T-helper 22 cell (primary cell): Measurements from ENCODE around the gene INS.

ENCODE experiments used
- DNase-seq: peaks from one replicate; pipeline ENCODE4 v3.0.0-alpha.2; 2020; ENCODE audit warnings: low read depth

The INS gene

DNA sequence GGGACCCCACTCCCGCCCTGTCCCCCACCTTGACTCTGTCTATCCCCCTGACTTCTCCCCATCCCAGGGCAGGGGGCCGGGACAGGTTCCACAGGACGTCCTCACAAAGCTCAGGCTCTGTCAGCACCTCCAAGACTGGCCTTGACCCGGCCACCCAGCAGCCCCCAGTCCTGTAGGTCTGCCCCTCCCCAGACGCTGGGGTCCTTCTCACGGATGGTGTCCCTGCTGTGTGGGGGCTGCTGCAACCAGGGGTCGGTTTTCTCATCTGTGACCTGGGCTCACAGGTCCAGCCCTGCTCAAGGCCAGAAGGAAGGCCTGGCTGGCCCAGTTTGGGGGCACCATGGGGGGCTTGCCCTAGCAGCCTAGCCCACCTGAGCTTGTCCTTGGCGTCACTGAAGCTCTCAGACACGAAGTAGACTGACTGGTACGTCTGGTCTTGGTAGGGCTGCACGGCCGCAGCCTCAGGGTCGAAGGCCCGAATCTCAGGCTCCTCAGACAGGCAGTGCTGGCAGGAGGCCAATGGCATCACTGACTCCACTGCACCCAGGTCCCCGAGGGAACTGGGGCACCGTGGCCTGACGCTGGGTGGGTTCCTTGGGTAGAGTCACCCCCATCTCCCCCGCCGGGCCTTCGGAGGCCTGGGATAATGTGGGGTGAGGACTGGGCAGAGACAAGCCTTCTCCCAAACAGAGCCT, 4.0 kb upstream of the INS start:
- no peak for DNase-seq

DNA sequence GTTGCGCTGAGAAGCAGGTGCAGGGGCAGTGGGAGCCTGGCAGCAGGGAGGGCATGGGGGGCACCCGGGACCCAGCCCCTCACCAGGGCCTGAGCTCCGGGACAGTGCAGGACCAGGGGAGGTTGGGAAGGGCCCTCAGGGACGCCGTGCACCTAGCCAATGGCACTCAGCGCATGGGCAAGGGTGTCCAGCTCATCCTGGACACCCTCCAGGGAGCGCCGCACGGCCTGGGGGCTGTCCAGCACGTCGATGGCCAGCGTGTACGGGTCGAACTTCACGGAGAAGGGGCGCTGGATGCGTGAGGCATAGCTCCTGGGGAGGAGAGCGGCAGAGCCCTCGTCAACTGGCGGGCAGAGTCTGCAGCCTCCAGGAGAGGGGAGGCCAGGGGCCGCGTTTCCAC, 3.1 kb upstream of the INS start:
- DNase-seq = no peak

DNA sequence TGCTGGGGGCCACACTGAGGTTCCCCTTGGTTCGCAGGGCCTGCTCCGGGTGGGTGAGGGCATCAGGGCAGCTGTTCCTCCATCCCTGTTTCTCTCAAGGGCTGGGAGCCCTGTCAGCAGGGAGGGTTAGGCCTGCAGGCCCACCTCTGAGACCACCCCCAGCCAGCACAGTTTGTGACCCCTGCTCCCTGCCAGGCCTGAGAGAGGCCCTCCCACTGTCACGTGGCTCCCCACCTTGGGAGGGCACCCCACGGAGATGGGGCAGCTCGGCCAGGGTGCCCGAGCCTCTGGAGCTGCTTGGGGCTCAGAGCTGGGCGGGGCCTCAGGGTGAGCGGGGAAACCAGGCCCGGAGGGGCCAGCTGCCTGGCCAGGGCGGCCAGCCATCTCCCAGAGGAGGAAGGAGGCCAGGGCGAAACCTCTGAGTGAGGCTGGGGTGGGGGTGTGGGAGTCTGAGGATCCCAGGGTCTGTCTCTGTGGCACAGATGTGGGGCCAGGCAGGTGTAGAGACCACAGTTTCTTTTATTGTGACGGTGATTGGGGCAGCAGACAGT, 2.5 kb upstream of the INS start:
- DNase-seq = no peak

DNA sequence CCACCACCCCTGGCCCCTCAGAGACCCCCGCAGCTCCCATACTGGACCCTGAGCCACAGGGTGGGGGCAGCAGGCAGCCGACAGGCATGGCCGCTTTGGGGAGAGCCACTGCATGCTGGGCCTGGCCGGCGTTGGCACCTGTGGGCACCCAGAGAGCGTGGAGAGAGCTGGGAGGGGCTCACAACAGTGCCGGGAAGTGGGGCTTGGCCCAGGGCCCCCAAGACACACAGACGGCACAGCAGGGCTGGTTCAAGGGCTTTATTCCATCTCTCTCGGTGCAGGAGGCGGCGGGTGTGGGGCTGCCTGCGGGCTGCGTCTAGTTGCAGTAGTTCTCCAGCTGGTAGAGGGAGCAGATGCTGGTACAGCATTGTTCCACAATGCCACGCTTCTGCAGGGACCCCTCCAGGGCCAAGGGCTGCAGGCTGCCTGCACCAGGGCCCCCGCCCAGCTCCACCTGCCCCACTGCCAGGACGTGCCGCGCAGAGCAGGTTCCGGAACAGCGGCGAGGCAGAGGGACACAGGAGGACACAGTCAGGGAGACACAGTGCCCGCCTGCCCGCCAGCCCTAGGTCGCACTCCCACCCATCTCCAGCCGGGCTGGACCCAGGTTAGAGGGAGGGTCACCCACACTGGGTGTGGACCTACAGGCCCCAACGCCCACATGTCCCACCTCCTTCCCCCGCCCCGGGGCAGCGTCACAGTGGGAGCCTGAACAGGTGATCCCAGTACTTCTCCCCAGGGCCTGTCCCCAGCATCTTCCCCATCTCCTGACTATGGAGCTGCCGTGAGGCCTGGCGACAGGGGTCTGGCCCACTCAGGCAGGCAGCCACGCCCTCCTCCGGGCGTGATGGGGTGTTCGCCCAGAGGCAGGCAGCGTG, 1.2 kb downstream of the INS start:
- DNase-seq = no peak

DNA sequence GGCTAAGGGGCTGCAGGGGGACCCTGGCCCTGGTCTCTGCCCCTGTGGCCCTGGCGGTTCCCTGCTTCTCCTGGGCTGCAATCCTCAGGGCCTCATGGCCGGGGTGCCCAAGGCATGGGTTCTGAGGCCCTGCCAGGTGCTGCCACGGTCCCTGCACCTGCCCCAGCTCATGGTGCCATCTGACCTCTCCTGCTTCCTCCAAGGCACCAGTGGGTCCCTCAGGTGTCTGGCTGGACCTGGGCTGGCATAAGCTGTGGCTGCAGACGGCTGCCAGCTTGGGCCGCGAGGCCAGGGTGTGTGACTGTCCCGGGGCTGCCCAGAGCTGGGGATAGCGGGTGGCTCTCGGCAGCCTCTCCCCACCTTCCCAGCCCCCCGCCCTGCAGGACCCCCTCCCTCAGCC, 2.0 kb downstream of the INS start:
- DNase-seq = no peak

DNA sequence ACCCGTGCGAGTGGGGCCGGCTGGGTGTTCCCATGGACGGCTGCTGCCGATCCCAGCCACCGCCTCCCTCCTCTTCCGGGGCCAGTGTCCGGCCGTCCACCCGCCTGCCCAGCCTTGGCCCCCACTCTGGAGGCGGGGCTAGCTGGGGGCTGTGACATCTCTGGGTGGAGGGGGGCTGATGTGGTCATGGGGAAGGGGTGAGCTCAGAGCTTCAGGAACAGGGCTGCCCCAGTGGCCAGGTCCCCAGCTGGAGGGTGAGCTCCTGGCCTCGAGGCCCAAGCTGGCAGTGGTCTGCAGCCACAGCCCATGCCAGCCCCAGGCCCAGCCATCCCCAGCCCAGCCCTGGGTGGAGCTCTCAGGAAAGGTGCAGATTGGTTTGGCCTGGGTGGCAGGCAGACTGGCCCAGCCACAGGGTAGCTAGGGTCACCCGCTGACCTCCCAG, 2.7 kb downstream of the INS start:
- no peak for DNase-seq

DNA sequence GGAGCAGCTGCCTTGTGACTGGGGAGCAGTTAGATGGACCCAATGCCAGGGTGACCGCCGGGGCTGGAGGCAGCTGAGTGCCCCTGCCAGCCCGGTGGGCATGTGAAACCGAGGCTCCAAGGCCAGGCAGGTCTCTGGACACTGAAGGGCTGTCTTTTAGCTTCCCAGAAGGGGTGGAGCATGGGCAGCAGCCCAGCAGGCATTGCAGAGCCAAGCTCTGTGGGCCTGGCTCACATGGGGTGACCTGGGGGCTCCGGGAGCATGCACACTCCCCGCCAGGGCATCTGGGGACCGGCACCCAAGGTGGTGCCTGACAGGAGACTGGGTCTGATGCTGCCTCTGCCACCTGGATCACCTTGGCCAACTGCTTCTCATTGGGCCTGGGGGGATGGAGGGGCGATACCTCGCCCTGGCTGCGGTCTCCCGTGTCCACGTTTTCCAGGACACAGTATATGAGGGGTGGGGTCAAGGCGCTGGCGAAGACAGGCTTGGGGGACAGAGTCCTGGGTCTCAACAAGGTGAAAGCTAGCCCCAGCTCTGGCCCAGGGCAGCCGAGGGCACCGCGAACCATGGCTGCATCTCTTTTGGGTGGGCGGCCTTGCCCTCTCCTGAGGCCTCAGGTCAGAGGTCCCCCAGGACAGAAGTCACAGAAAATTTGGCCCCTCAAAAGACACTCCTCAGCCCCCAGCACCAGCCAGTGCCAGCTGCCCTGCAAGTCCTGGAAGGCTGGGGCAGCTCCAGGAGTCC, 3.5 kb downstream of the INS start:
- no peak for DNase-seq

DNA sequence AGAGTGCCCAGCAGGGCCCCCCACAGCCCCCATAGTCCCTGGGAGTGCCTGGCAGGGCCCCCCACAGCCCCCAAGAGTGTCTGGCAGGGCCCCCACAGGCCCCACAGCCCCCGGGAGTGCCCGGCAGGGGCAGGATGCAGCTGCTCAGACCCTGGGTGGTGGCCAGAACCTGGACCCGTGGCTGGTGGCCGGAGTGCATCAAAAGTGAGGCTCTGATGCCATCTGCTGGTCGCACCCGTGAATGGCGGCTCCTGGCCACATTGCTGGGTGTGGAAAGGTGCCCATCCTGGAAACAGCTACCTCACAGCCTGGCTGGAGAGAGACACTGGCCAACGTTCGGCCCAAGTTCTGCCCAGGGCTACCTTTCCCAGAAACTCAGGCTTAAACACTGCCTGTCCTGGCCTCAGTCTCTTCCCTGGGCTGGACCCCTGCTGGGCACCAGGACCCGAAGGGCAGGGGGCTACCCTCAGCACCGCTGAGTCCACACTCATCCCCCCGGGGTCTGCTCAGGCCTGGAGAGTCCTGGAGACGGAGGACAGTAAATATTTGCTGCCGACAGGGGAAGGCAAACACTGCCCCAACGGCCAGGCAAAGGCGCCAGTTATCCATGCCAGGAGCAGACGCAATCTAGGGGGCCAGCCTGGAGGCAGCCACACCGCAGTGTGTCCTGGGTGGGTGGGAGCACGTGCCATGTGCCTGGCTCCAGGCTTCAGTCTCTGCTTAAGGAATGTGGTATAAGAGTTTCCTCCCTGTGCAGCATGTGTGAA, 4.4 kb downstream of the INS start:
- no peak for DNase-seq

DNA sequence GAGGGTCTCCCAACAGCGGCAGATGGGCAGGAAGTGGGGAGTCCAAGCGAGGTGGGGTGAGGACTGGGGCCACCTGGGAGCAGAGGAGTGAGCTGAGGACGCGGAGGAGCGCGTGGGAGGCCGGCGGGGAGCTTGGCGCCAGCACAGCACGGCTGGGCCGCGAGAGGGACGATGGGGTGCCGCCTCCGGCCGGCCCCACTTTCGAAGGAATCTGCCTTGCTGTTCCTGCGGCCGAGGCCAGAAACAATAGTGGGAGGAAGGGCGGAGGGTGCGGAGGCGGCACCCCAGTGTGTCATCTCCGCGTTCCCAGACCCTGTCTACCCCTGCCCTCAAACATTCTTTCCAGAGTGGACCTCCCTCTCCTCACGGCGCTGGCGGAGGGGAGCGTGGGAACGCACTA, 5.5 kb downstream of the INS start:
- no peak for DNase-seq

DNA sequence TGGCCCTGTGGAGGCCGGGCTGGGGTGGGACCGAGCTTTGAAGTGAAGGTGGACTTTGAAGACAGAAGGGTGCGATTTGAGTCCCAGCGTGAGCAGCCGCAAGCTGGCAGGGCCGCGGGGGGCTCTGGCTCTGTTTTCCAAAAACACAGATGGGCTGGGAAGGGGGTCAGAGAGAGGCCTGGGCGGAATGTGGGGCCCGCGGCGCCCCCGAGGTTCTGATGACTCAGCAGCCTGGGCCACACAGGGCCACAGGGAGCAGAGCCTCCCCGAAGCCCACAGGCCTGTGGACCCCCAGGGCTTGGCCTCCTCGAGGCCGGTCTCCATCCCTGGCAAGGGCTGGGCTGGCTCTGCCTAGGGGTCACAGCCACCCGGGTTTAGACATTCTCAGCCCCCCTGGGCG, 6.1 kb downstream of the INS start:
- no peak for DNase-seq

DNA sequence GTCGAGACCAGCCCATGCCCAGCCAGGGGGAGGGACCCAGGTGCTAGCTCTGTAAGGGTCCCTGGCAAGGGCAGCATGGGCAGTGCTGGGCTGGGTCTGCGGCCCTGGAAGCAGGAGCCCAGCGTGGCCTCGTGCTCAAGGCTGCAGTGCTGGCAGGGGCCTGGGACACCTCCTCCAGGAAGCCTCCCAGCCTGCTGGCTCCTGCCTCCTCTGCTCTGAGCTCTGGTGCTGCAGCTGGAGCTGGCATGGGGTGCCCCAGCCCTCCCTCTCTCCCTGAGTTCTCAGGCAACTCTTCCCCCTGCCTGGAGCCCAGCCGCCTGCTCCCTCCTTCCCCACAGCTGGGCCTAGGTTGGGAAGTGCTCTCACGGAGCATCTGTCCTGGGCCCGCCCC, 6.8 kb downstream of the INS start:
- DNase-seq = no peak

DNA sequence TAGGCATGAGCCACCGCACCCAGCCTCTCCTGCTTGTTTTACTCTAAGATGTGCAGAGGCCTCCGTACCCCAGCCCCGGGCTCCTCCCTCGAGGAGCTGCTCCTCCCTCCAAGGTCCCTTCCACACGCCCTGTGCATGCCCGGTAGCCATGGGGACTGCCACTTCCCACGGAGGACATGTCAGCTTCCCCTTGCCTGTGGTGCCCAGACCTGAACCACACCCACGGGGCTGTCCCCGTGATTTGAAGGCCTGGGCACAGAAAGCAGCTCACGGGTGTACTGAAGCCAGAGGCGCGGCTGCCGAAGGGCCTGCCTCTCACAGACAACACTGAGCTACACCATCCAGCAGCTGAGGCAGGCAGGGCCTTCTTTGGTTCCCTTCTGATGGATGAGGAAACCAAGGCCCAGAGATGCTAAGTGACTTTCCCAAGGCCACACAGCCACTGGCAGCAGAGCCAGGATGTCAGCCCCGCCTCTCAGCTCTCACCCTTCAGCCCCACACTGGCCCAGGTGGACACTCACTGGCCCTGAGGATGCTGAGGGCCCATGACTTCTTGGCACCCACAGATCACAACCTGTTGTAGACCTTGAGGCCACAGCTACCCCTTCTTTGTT, 7.3 kb downstream of the INS start:
- no peak for DNase-seq

DNA sequence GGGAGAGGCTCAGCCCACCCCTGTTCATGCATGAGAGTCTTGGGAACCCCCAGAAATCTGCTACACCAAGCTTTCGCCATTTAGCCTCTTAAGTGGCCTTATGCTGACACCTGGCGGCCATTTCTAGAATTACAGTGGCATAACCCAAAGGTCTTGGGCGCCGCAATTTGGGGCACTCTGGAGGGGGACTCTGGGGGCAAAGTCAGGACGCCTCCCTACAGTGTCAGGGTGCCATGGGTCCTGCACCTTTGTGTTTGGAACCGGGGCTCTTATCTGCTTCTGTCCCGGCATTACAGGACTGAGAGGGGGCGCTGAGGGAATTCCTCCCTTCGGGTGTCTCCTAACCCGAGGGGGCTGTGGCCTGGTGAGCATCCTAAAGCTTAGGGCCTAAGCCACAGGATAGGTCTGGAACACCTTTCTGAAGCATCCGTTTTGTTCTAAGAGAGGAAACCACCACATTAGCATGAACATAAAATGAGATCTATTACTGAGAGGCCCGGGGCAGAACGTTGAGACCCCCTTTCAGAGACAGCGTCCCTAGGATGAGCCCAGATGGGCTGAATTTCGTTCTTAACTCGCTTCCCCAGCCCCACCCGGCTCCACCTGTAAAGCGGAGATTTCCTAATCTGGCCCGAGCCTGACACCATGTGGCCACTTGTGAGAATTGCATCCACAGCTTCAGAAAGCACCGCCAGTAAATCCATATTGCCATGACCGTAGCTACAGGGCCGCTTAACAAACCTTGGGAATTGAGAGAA, 9.3 kb downstream of the INS start:
- peak; percentile 52 for DNase-seq

DNA sequence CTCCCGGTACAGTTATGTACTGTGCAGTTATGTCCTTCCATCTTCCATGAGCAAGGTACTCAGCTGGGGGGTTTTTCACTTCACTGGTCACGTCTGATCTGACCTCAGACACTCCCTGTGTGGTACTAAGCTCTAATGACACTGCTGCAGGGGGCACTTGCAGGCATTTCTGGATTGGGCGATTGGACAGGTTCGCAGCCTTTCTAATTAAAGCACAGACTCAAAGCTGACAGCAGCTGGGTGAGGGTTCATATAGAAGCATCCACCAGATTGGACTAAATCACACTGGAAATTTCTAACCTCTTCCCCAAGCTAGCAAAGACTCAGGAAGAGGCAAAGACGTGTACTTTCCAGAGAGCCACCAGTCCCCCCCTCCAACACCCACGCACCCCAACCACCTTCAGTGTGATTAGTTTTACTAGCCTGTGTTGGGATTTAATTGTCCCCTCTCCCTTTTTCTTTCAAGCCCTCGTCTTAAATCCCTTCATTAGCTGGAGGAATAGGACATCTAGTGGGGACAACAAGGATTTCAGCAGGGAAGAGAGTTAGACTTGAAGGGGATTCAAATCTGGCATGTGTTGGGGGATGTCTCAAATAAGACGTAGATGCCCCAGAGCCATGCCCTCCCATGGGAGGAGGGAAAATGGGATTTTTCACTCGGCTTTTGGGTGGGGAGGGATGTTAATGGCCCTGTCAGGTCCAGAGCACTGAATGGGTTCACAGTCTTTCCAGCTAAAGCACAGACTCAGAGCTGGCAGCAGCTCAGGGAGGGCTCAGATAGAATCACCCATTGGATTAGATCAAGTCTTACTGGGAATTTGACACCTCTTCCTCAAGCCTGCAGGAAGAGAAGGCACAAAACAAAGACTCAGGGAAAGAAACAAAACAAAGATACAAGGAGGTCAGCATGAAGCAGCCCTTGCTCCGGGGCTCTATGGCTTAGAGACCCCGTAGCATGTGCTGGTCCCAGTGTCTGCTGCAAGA, 10.9 kb downstream of the INS start:
- DNase-seq = no peak

DNA sequence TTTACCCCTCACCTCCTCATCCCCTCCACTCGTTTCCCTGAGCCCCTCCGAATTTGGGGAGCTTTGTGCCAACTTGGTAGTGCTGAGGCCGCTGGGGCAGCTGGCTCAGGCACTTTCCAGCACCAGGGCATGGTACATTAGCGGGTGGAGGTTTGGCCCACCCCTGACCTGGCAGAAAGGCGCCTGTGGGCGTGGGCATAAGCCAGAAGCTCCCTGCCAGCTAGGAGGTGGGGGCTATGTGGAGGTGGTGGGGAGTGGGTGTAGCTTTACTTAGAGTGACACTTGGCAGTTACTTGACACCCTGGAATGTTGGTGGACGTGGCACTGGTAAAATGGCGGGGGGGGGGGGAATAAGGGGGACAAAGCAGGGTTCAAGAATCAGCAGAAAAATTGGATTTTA, 11.5 kb downstream of the INS start:
- no peak for DNase-seq

DNA sequence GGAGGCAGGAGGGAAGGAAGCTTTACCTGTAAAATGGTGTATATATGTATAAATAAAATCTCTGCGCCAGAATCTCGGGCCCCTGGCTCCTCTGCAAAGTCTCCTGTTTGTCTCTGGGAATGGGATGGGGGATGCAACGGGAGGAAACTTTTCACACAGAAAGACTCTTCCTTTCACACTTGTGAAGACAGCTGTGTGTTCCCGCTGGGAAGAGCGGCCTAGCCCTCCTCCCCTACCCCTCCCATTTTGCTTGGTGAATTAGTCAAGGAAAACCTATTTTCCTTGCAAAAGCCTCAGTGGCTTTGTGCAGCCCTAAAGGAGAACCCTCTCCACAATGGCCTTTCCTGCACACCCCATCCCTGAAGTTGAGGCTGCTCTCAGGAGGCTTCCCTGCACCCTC, 12.4 kb downstream of the INS start:
- no peak for DNase-seq

DNA sequence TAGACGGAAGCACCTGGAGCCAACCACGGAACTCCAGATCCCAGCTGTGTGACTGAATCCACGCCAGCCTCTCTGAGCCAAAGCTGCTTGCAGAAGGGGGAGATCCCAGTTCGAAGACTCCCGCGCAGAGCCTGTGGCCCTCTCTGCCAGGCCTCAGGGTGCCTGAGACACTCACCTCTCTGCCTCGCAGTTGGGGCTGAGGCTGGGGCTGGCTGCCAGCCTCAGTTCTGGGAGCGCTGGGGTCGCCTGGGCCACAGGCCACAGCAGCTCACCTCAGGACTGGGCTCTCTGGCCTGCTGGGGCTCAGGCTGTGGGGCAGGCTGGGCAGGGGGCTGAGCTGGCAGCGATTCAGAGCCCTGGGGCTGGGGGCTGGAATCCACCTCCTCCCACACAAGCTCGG, 13.6 kb downstream of the INS start:
- no peak for DNase-seq

DNA sequence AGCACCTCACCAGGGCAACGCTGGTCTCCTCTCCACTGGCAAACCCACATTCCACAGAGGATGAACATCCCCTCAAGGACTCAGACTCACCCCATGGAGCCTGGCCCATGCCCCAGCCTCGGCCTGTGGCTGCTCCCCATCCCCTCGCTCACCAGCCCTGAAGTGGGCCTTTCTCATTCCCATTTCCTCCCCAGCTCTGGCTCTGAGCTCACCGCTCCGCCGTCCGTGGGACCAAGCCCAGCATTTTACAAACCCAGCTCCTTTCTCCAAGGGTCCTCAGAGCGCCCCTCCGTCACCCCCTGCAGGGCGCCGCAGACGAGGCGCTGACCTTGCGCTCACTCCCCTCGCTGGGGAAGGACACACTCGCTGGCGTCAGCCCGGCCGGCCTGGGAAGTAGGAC, 15.0 kb downstream of the INS start:
- no peak for DNase-seq

DNA sequence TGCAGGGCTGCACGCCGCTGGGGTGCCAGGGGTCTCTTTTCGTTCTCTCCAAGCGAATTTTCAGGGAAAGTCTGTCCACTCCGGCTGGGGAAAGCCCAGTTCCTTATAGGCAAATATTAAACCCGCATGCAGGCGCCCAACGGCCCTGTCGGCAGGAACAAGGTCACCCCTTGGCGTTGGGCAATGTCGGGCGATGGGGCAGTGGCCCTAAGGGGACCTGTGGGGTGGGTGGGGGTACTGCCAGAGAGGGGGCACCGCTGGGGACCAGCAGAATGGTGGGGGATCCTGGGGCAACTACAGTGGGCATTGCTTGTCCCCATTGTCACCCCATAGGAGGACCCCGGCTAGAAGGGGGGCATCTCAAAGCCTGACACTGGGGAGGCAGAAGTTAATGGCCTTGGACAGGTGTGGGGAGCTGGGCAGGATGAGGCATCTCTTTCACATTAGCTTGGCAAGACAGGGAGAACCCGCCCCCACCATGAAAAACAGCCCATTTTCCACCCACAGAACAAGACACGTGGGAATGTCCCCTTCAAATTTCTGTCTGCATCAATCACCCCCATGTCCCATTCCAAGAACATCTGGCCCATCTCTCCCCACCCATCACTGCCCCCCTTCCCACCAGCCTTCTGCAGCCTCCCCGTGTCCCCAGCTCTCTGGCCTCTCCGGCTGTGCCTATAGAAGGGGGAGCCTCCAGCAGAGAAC, 16.3 kb downstream of the INS start:
- no peak for DNase-seq
